Neural cell (in vitro differentiated cells): ENCODE data around the gene ATP6V0A4. TPM values are rescaled to one million over a fixed set of nuclear protein-coding genes. Genes with fewer than 3 reads are reported as not detected.

Experiments
- H2AFZ ChIP-seq: fragments of 200-600, 300-800 bp; sonication (generic), shearing (Covaris generic); 2 replicates; pipeline ENCODE4 v1.6.0; 2014; ENCODE audit warnings: low read depth, mild to moderate bottlenecking, antibody characterized with exemption, low read length, moderate library complexity
- H3F3A ChIP-seq: fragments of 200-600 bp; shearing (Covaris generic); 2 replicates; pipeline ENCODE4 v1.6.1; 2016; ENCODE audit warnings: mild to moderate bottlenecking, moderate library complexity, mixed read lengths, antibody characterized with exemption, low read length; ENCODE audit not compliant: insufficient read depth, poor library complexity, severe bottlenecking
- H3K27ac ChIP-seq: fragments of 200-600, 300-800 bp; sonication (generic), shearing (Covaris generic); 2 replicates; pipeline ENCODE4 v1.5.1; 2014; ENCODE audit warnings: mild to moderate bottlenecking, low read length, moderate library complexity
- H3K27me3 ChIP-seq: fragments of 300-800, 200-600 bp; sonication (generic), shearing (Covaris generic); 2 replicates; pipeline ENCODE4 v1.6.0; 2014; ENCODE audit warnings: mild to moderate bottlenecking, low read depth, low read length, moderate library complexity; ENCODE audit not compliant: insufficient read depth
- H3K36me3 ChIP-seq: fragments of 300-800, 200-600 bp; sonication (generic), shearing (Covaris generic); 2 replicates; pipeline ENCODE4 v1.5.1; 2014; ENCODE audit warnings: mild to moderate bottlenecking, antibody characterized with exemption, low read length, moderate library complexity; ENCODE audit not compliant: insufficient read depth
- H3K4me2 ChIP-seq: fragments of 300-800, 200-600 bp; sonication (generic), shearing (Covaris generic); 2 replicates; pipeline ENCODE4 v1.6.0; 2014; ENCODE audit warnings: mild to moderate bottlenecking, low read length
- H3K4me3 ChIP-seq: fragments of 300-800, 200-600 bp; sonication (generic), shearing (Covaris generic); 2 replicates; pipeline ENCODE4 v1.5.1; 2014; ENCODE audit warnings: mild to moderate bottlenecking, low read length, moderate library complexity
- H3K79me2 ChIP-seq: fragments of 200-600 bp; shearing (Covaris generic); replicated peaks from 2 replicates; pipeline ENCODE4 v1.6.0; 2014; ENCODE audit warnings: mild to moderate bottlenecking, low read length, moderate library complexity; ENCODE audit not compliant: insufficient read depth
- H3K9ac ChIP-seq: fragments of 300-800, 200-600 bp; sonication (generic), shearing (Covaris generic); 2 replicates; pipeline ENCODE4 v1.6.1; 2016; ENCODE audit warnings: mild to moderate bottlenecking, low read length, mixed read lengths
- H3K9me2 ChIP-seq: fragments of 200-600 bp; shearing (Covaris generic); 2 replicates; pipeline ENCODE4 v1.6.1; 2016; ENCODE audit warnings: mild to moderate bottlenecking, low read length, mixed read lengths; ENCODE audit not compliant: insufficient read depth
- H3K9me3 ChIP-seq: fragments of 200-600, 300-800 bp; sonication (generic), shearing (Covaris generic); 2 replicates; pipeline ENCODE4 v1.6.1; 2016; ENCODE audit warnings: mild to moderate bottlenecking, mixed run types, low read length, moderate library complexity, mixed read lengths
- H4K20me1 ChIP-seq: fragments of 200-600 bp; shearing (Covaris generic); 2 replicates; pipeline ENCODE4 v1.6.1; 2016; ENCODE audit warnings: mild to moderate bottlenecking, mixed run types; ENCODE audit not compliant: insufficient read depth
- EP300 ChIP-seq: fragments of 450-650 bp; conservative IDR thresholded peaks from 2 replicates; pipeline ENCODE4 v1.6.1; 2014; ENCODE audit warnings: antibody characterized with exemption, mild to moderate bottlenecking, moderate library complexity; ENCODE audit not compliant: poor library complexity, severe bottlenecking
- EZH2 ChIP-seq: fragments of 200-600, 300-800 bp; shearing (Covaris generic), sonication (generic); IDR thresholded peaks from 2 replicates; pipeline ENCODE4 v1.6.1; 2014; ENCODE audit warnings: antibody characterized with exemption, low read length, borderline replicate concordance, mild to moderate bottlenecking; ENCODE audit not compliant: insufficient read depth, poor library complexity, severe bottlenecking
- MXI1 ChIP-seq: fragments of 450-650 bp; conservative IDR thresholded peaks from 2 replicates; pipeline ENCODE4 v1.6.1; 2014; ENCODE audit warnings: antibody characterized with exemption, mild to moderate bottlenecking; ENCODE audit not compliant: poor library complexity, severe bottlenecking
- POLR2AphosphoS5 ChIP-seq: IDR thresholded peaks from 2 replicates; pipeline ENCODE4 v1.6.1; 2012
- RAD21 ChIP-seq: fragments of 450-650 bp; conservative IDR thresholded peaks from 2 replicates; pipeline ENCODE4 v1.6.1; 2014; ENCODE audit warnings: antibody characterized with exemption, mild to moderate bottlenecking, moderate library complexity
- SMC3 ChIP-seq: fragments of 450-650 bp; conservative IDR thresholded peaks from 2 replicates; pipeline ENCODE4 v1.6.1; 2014; ENCODE audit warnings: antibody characterized with exemption, mild to moderate bottlenecking, moderate library complexity; ENCODE audit not compliant: poor library complexity
- TAF1 ChIP-seq: IDR thresholded peaks from 2 replicates; pipeline ENCODE4 v1.6.1; 2012; ENCODE audit warnings: low read depth
- polyA plus RNA-seq: library from polyadenylated mRNA; depleted of rRNA; stranded (reverse); fragments of >200 nt; gene quantifications from 2 replicates; pipeline ENCODE4 v1.2.3, GENCODE V29; 2014
- TF ChIP-seq, protein P1 (sequence below): fragments of 450-650 bp; IDR thresholded peaks from 2 replicates; pipeline ENCODE4 v1.5.1; 2014; ENCODE audit warnings: antibody characterized with exemption, mild to moderate bottlenecking, moderate library complexity; ENCODE audit not compliant: poor library complexity, severe bottlenecking
- TF ChIP-seq, protein P2 (sequence below): IDR thresholded peaks from 2 replicates; pipeline ENCODE4 v1.6.1; 2012; ENCODE audit warnings: borderline replicate concordance

ATP6V0A4 gene
- polyA plus RNA-seq, 1 donor from 2014 or later: 0.81 TPM

DNA sequence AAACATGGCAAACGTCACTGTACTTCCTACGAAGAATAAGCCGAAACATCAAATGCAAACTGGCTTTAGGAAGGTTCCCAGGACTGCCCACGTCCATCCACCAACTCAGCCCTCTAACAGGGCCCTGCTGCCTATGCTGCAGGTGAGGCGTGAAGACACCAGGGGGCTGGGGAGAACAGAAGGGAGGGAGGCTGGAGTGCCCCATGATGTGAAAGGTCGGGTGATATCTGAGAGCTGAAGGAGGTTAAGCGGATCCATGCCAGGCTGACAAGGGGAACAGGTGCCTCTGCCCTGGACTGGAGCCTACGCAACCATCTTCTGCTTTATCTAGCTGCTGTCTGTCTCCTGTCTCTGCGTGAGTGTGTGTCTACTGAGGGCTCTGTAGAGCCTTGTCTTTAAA, 40.2 kb upstream of the ATP6V0A4 start:
- no peak overlapping the region for H3K27ac ChIP-seq
- H3K36me3 ChIP-seq: peaks cover 11% of the 10 kb centered on the region

DNA sequence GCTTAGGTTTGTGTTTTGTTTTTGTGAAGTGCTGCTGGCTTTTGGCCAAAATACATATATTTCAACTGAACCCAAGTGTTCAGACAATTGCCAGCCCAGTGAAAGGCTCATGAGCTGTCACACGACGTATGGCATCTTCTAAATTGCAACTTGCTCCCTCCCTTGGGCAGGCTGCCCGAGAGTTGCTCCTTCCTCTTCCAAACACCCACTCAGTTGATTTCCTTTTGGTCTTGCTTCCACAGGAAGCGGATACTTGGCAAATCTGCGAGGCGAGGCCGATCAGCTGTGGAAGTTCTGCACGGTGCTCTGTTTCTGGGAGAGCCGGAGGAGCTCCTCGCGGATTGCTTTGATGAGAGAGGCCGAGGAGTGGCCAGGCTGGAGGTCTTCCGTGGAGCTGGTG, 39.6 kb upstream of the ATP6V0A4 start:
- Histone ChIP-seq H3K27me3 (no peaks in the 10 kb centered on the region), H2AFZ (no peak overlapping the region), H3K27ac (no peak overlapping the region), H3K4me3 (no peak overlapping the region), H3K9me3 (no peaks in the 10 kb centered on the region), H3K9me2 (no peaks in the 10 kb centered on the region), H4K20me1 (no peaks in the 10 kb centered on the region), H3F3A (no peaks in the 10 kb centered on the region), H3K9ac (no peak overlapping the region), H3K79me2 (no peaks in the 10 kb centered on the region), H3K4me2 (no peak overlapping the region), H3K36me3 (peaks cover 11% of the 10 kb centered on the region)
- TF ChIP-seq EP300 (no peak), RAD21 (no peak), MXI1 (no peak), SMC3 (no peak), POLR2AphosphoS5 (no peak), EZH2 (no peak), TAF1 (no peak)
- TF ChIP-seq, protein P1, sequence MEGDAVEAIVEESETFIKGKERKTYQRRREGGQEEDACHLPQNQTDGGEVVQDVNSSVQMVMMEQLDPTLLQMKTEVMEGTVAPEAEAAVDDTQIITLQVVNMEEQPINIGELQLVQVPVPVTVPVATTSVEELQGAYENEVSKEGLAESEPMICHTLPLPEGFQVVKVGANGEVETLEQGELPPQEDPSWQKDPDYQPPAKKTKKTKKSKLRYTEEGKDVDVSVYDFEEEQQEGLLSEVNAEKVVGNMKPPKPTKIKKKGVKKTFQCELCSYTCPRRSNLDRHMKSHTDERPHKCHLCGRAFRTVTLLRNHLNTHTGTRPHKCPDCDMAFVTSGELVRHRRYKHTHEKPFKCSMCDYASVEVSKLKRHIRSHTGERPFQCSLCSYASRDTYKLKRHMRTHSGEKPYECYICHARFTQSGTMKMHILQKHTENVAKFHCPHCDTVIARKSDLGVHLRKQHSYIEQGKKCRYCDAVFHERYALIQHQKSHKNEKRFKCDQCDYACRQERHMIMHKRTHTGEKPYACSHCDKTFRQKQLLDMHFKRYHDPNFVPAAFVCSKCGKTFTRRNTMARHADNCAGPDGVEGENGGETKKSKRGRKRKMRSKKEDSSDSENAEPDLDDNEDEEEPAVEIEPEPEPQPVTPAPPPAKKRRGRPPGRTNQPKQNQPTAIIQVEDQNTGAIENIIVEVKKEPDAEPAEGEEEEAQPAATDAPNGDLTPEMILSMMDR: no peak
- TF ChIP-seq, protein P2, sequence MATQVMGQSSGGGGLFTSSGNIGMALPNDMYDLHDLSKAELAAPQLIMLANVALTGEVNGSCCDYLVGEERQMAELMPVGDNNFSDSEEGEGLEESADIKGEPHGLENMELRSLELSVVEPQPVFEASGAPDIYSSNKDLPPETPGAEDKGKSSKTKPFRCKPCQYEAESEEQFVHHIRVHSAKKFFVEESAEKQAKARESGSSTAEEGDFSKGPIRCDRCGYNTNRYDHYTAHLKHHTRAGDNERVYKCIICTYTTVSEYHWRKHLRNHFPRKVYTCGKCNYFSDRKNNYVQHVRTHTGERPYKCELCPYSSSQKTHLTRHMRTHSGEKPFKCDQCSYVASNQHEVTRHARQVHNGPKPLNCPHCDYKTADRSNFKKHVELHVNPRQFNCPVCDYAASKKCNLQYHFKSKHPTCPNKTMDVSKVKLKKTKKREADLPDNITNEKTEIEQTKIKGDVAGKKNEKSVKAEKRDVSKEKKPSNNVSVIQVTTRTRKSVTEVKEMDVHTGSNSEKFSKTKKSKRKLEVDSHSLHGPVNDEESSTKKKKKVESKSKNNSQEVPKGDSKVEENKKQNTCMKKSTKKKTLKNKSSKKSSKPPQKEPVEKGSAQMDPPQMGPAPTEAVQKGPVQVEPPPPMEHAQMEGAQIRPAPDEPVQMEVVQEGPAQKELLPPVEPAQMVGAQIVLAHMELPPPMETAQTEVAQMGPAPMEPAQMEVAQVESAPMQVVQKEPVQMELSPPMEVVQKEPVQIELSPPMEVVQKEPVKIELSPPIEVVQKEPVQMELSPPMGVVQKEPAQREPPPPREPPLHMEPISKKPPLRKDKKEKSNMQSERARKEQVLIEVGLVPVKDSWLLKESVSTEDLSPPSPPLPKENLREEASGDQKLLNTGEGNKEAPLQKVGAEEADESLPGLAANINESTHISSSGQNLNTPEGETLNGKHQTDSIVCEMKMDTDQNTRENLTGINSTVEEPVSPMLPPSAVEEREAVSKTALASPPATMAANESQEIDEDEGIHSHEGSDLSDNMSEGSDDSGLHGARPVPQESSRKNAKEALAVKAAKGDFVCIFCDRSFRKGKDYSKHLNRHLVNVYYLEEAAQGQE: no peak

More for the DNA sequence above, 40.2 kb upstream of the ATP6V0A4 start:
- no peak overlapping the region for H3K9ac ChIP-seq
- TF ChIP-seq, protein P2: no peak
- TF ChIP-seq SMC3 (no peak), RAD21 (no peak), MXI1 (no peak), TAF1 (no peak), EP300 (no peak), POLR2AphosphoS5 (no peak), EZH2 (no peak)
- TF ChIP-seq, protein P1: no peak
- H3K4me3 ChIP-seq: no peak overlapping the region
- H3K9me2 ChIP-seq: no peaks in the 10 kb centered on the region
- no peaks in the 10 kb centered on the region for H4K20me1 ChIP-seq
- no peak overlapping the region for H2AFZ ChIP-seq
- H3K9me3 ChIP-seq: no peaks in the 10 kb centered on the region
- no peaks in the 10 kb centered on the region for H3K79me2 ChIP-seq
- H3K4me2 ChIP-seq: no peak overlapping the region
- H3F3A ChIP-seq: no peaks in the 10 kb centered on the region
- no peaks in the 10 kb centered on the region for H3K27me3 ChIP-seq
